GM18498 (cell line): ENCODE results near the gene RASSF9.

Source experiments
- ATAC-seq: cut with Tn5 transposase; IDR thresholded peaks from one replicate; pipeline ENCODE4 v1.9.1; 2021; ENCODE audit warnings: mild to moderate bottlenecking, moderate library complexity; ENCODE audit not compliant: unreplicated experiment

Gene RASSF9

GRCh38 chr12:85836197-85837090 lies at the start of gene RASSF9:
Gene RASSF9 (minus strand): TSS chr12:85836409. CDS start chr12:85836201, 208 bp downstream.
- no peak for ATAC-seq

- ATAC-seq: no peak
These were observed 47.6 kb upstream of the RASSF9 start for GRCh38 chr12:85883763-85884162.

- ATAC-seq: no peak
These were observed 41.2 kb upstream of the RASSF9 start for GRCh38 chr12:85877459-85877858.

GRCh38 chr12:85874031-85874461 lies 37.8 kb upstream of the RASSF9 start, which contains the start of gene NTS:
Gene NTS (plus strand): TSS chr12:85874295. CDS start chr12:85874404, 109 bp downstream.
- peak; percentile 83 for ATAC-seq

- peak; percentile 81 for ATAC-seq
These were observed 36.4 kb upstream of the RASSF9 start for GRCh38 chr12:85872497-85873091.

GRCh38 chr12:85866986-85867776 lies 31.0 kb upstream of the RASSF9 start:
- peak; percentile 97 for ATAC-seq

- ATAC-seq: no peak
These were observed 29.7 kb upstream of the RASSF9 start for GRCh38 chr12:85865890-85866289.

- no peak for ATAC-seq
These were observed 20.8 kb upstream of the RASSF9 start for GRCh38 chr12:85856966-85857365.

GRCh38 chr12:85855305-85855704 lies 19.1 kb upstream of the RASSF9 start:
- ATAC-seq: no peak

- ATAC-seq: no peak
These were observed 13.1 kb upstream of the RASSF9 start for GRCh38 chr12:85849344-85849743.

GRCh38 chr12:85843606-85844310 lies 7.5 kb upstream of the RASSF9 start:
- no peak for ATAC-seq

- no peak for ATAC-seq
These were observed 598 bp downstream of the RASSF9 start for GRCh38 chr12:85835426-85836196.

- no peak for ATAC-seq
These were observed 1.8 kb downstream of the RASSF9 start for GRCh38 chr12:85834378-85834777.

GRCh38 chr12:85833579-85833978 lies 2.6 kb downstream of the RASSF9 start:
- ATAC-seq: no peak

- ATAC-seq: no peak
These were observed 4.8 kb downstream of the RASSF9 start for GRCh38 chr12:85831327-85831990.

GRCh38 chr12:85829391-85829790 lies 6.8 kb downstream of the RASSF9 start:
- no peak for ATAC-seq

- no peak for ATAC-seq
These were observed 7.6 kb downstream of the RASSF9 start for GRCh38 chr12:85828576-85828975.

GRCh38 chr12:85825746-85826145 lies 10.5 kb downstream of the RASSF9 start:
- ATAC-seq: no peak

- ATAC-seq: no peak
These were observed 12.6 kb downstream of the RASSF9 start for GRCh38 chr12:85823436-85824180.
